ENCODE results near the gene RBM43.
A peak's percentile ranks its signal among the peaks of the same experiment; 100 is the strongest.
"Not testable (repeated sequence)": the region's sequence is repeated elsewhere in the genome, so short reads cannot be mapped to it uniquely, and the experiment has no call there.

The RBM43 gene

GRCh38 chr2:151268085-151268484, 6.4 kb upstream of the RBM43 start:
- DNase-seq (ENCODE audit: low spot score) = no peak

- no peak for DNase-seq (ENCODE audit: low spot score)
Measured at GRCh38 chr2:151267537-151267936, 5.9 kb upstream of the RBM43 start.

- no peak for DNase-seq (ENCODE audit: low spot score)
Measured at GRCh38 chr2:151265991-151266390, 4.3 kb upstream of the RBM43 start.

- DNase-seq (ENCODE audit: low spot score) = no peak
Measured at GRCh38 chr2:151264157-151264825, 2.6 kb upstream of the RBM43 start.

- no peak for DNase-seq (ENCODE audit: low spot score)
Measured at GRCh38 chr2:151262629-151263028, 966 bp upstream of the RBM43 start.

GRCh38 chr2:151261977-151262291, 271 bp upstream of the RBM43 start:
- DNase-seq (ENCODE audit: low spot score) = no peak

- DNase-seq (ENCODE audit: low spot score) = no peak
Measured at GRCh38 chr2:151260573-151261230, 961 bp downstream of the RBM43 start.

GRCh38 chr2:151258121-151258520, 3.5 kb downstream of the RBM43 start:
- no peak for DNase-seq (ENCODE audit: low spot score)

- no peak for DNase-seq (ENCODE audit: low spot score)
Measured at GRCh38 chr2:151252646-151253045, 9.0 kb downstream of the RBM43 start.

GRCh38 chr2:151251012-151251411, 10.7 kb downstream of the RBM43 start:
- no peak for DNase-seq (ENCODE audit: low spot score)

- no peak for DNase-seq (ENCODE audit: low spot score)
Measured at GRCh38 chr2:151247432-151247831, 14.2 kb downstream of the RBM43 start.

GRCh38 chr2:151246152-151246551, 15.5 kb downstream of the RBM43 start:
- DNase-seq (ENCODE audit: low spot score) = no peak

GRCh38 chr2:151243468-151243867, 18.2 kb downstream of the RBM43 start:
- DNase-seq (ENCODE audit: low spot score) = no peak

GRCh38 chr2:151241224-151241623, 20.4 kb downstream of the RBM43 start:
- no peak for DNase-seq (ENCODE audit: low spot score)

GRCh38 chr2:151240433-151240832, 21.2 kb downstream of the RBM43 start:
- no peak for DNase-seq (ENCODE audit: low spot score)

GRCh38 chr2:151239624-151240023, 22.0 kb downstream of the RBM43 start:
- DNase-seq (ENCODE audit: low spot score) = no peak

- DNase-seq (ENCODE audit: low spot score) = peak; percentile 58
Measured at GRCh38 chr2:151238527-151239487, 22.9 kb downstream of the RBM43 start.

GRCh38 chr2:151237422-151238025, 24.1 kb downstream of the RBM43 start:
- no peak for DNase-seq (ENCODE audit: low spot score)

- not testable (repeated sequence) for DNase-seq (ENCODE audit: low spot score)
Measured at GRCh38 chr2:151233760-151234159, 27.9 kb downstream of the RBM43 start.

GRCh38 chr2:151233288-151233687, 28.4 kb downstream of the RBM43 start:
- not testable (repeated sequence) for DNase-seq (ENCODE audit: low spot score)

GRCh38 chr2:151230627-151231140, 31.0 kb downstream of the RBM43 start:
- no peak for DNase-seq (ENCODE audit: low spot score)

- DNase-seq (ENCODE audit: low spot score) = no peak
Measured at GRCh38 chr2:151228847-151229512, 32.7 kb downstream of the RBM43 start.
